ENCODE results near the gene RPS19.

RPS19 gene

DNA sequence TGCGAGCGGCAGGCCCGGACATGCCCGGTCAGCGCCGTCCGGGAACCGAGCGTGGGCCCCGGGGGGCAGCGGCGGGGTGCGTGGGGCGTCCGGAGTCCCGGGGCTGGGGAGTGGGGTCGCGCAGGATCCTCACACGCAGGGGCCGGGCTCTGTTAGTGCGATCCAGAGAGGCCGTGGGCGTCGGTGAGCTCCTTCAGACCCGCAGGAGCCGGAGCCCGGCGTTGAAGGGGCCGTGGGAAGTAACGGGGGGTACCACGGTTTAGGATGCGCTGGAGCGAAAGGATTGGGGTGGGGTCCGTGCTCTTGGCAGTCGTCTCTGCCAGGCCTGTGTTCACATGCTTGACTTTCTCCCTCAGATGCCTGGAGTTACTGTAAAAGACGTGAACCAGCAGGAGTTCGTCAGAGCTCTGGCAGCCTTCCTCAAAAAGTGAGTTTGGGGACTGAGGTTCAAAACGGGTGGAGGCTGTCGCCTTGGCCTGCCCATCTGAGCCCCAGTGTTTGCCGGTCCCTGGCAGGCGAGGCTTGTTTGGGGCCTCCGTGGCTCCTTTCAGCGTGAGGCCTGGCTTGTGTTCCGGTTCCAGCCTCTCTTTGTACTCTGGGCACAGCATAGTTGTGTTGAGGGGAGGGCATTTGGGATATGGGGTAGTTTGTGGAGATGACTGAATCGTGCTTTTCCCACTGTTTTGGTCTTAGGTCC is 512 bp downstream of the RPS19 start:
- H3K4me3 ChIP-seq (ENCODE audit: low read depth in 1 of 2, low read length in 2 of 2): peak overlapping the region; percentile 84 to 87
- H3K27me3 ChIP-seq (ENCODE audit: low read depth, low read length): no peaks in the 10 kb centered on the region
- H3K27ac ChIP-seq (ENCODE audit: low read length): peak overlapping the region; percentile 98
- H3K36me3 ChIP-seq (ENCODE audit: control insufficient read depth in 1 of 2, insufficient read depth in 2 of 2, low read length in 2 of 2): peaks cover 38 to 45% of the 10 kb centered on the region in 2 donors
- H3K4me1 ChIP-seq (ENCODE audit: control insufficient read depth in 1 of 2, insufficient read depth in 2 of 2, low read length in 2 of 2): peaks cover 22 to 32% of the 10 kb centered on the region in 2 donors
- H3K9me3 ChIP-seq (ENCODE audit: control insufficient read depth in 1 of 2, low read length in 2 of 2): no peaks in the 10 kb centered on the region

DNA sequence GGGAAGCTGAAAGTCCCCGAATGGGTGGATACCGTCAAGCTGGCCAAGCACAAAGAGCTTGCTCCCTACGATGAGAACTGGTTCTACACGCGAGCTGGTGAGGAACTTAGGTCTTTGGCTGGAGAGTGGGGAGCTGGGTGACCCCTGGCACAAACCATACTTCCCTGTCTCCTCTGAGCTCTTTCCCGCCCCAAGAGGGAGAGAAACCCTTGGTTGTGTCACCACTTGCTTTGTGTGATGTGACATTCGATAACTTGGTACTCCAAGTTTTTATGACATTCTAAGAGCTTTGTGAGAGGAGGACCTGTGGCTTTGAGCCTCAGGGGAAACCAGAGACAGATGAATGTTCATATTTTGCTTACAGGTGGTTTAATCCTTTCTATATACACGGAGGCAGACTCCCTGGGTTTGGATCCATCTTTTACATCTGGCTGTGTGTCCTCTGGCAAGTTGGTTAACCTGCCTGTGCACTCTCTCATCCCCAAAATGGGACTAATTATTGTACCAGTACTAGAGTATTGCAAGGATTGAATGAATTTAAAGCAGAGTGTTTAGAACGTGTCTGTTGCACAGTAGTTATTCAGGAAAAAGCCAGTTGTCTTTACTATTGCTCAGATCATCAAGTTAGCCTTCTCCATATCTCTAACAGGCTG is 1.2 kb downstream of the RPS19 start:
- H3K27me3 ChIP-seq (ENCODE audit: low read depth, low read length): no peaks in the 10 kb centered on the region
- H3K4me1 ChIP-seq (ENCODE audit: control insufficient read depth in 1 of 2, insufficient read depth in 2 of 2, low read length in 2 of 2): peaks cover 22 to 32% of the 10 kb centered on the region in 2 donors
- H3K27ac ChIP-seq (ENCODE audit: low read length): peak overlapping the region; percentile 98
- peaks cover 40 to 46% of the 10 kb centered on the region in 2 donors for H3K36me3 ChIP-seq (ENCODE audit: control insufficient read depth in 1 of 2, insufficient read depth in 2 of 2, low read length in 2 of 2)
- H3K9me3 ChIP-seq (ENCODE audit: control insufficient read depth in 1 of 2, low read length in 2 of 2): no peaks in the 10 kb centered on the region
- H3K4me3 ChIP-seq (ENCODE audit: low read depth in 1 of 2, low read length in 2 of 2): peak overlapping the region; percentile 84 to 87

DNA sequence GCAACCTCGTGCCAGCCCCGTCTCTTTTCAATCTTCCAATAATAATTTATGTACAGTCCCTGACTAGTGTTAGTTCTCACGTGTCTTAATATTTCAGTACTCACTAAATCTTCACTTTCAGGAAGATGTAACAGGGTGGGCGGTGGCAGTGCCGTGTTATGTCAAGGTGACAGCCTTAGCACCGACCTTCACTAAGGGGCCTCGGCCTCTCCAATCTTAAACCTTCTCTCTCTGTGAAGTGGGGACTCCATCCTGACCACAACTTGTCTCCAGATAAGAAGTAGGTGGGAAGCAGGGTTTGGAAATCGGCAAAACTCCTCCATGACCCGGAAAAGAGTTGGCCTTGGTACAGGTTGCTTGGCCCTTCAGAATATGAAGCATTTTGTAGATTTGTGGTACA is 1.8 kb downstream of the RPS19 start:
- Histone ChIP-seq H3K27ac (ENCODE audit: low read length) (peak overlapping the region; percentile 98), H3K9me3 (ENCODE audit: control insufficient read depth in 1 of 2, low read length in 2 of 2) (no peaks in the 10 kb centered on the region), H3K36me3 (ENCODE audit: control insufficient read depth in 1 of 2, insufficient read depth in 2 of 2, low read length in 2 of 2) (peaks cover 43 to 46% of the 10 kb centered on the region in 2 donors), H3K27me3 (ENCODE audit: low read depth, low read length) (no peaks in the 10 kb centered on the region), H3K4me3 (ENCODE audit: low read depth in 1 of 2, low read length in 2 of 2) (peak overlapping the region; percentile 84 to 87), H3K4me1 (ENCODE audit: control insufficient read depth in 1 of 2, insufficient read depth in 2 of 2, low read length in 2 of 2) (peaks cover 22 to 32% of the 10 kb centered on the region in 2 donors)

DNA sequence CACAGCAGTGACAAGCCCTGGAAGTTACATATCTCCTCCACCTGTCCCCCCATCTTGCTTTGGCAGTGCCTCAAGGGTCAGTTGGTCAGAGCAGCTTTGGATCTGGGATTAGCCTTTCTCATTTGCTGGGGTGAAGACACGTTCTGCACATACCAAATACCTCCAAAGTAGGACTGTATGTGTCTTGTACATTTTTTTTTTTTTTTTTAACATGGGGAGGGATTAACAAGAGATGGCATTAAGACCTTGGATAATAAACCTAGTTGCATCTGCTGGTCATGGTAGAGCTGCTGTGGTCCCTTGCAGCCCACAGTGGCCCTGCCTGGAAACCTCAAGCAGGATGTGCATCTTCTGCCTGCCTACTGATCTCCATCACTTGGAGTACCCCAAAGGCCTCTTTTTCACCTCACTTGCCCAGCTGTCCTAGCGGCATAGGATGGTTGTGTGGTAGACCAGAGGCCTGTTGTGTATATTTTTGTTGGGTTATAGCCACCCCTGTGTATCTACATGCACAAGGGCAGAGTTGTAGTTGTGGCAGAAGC is 2.5 kb downstream of the RPS19 start:
- H3K36me3 ChIP-seq (ENCODE audit: control insufficient read depth in 1 of 2, insufficient read depth in 2 of 2, low read length in 2 of 2): peaks cover 43 to 46% of the 10 kb centered on the region in 2 donors
- H3K9me3 ChIP-seq (ENCODE audit: control insufficient read depth in 1 of 2, low read length in 2 of 2): no peaks in the 10 kb centered on the region
- no peak overlapping the region for H3K4me3 ChIP-seq (ENCODE audit: low read depth in 1 of 2, low read length in 2 of 2)
- no peaks in the 10 kb centered on the region for H3K27me3 ChIP-seq (ENCODE audit: low read depth, low read length)
- peaks cover 22 to 32% of the 10 kb centered on the region in 2 donors for H3K4me1 ChIP-seq (ENCODE audit: control insufficient read depth in 1 of 2, insufficient read depth in 2 of 2, low read length in 2 of 2)
- H3K27ac ChIP-seq (ENCODE audit: low read length): peak overlapping the region; percentile 98

DNA sequence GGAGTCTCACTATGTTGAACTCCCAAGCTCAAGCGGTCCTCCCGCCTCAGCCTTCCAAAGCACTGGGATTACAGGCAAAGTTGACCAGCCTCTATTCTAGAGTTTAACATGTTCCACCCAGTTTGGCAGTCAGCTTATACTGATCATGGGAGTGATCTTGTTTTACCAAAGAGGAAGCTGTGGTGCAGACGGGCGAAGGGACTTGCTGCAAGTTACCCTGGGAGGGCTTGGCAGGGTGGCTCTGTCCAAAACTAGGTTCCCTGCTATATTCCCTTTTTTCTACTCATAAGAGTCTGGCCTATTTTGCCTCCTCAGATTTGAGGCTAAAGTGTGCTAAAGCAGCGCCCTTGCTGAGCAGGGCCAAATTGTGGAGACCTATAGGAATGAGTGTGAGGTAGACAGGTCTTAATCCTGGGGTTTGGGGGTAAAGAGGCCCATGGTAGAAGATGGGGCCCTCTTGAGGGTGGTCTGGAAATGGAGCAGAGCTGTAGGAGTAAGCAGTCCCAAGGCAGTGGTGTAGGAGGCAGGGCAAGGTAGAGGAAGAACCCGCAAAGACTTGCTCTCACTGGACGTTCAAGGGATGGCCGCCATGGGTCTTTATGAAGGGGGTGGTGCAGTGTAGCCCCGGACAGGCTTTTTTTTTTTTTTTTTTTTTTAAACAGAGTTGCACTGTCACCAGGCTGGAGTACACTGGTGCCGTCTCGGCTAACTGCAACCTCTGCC is 3.3 kb downstream of the RPS19 start:
- Histone ChIP-seq H3K27ac (ENCODE audit: low read length) (no peak overlapping the region), H3K36me3 (ENCODE audit: control insufficient read depth in 1 of 2, insufficient read depth in 2 of 2, low read length in 2 of 2) (peaks cover 50 to 52% of the 10 kb centered on the region in 2 donors), H3K4me3 (ENCODE audit: low read depth in 1 of 2, low read length in 2 of 2) (no peak overlapping the region), H3K4me1 (ENCODE audit: control insufficient read depth in 1 of 2, insufficient read depth in 2 of 2, low read length in 2 of 2) (peaks cover 27 to 37% of the 10 kb centered on the region in 2 donors), H3K27me3 (ENCODE audit: low read depth, low read length) (no peaks in the 10 kb centered on the region), H3K9me3 (ENCODE audit: control insufficient read depth in 1 of 2, low read length in 2 of 2) (no peaks in the 10 kb centered on the region)

DNA sequence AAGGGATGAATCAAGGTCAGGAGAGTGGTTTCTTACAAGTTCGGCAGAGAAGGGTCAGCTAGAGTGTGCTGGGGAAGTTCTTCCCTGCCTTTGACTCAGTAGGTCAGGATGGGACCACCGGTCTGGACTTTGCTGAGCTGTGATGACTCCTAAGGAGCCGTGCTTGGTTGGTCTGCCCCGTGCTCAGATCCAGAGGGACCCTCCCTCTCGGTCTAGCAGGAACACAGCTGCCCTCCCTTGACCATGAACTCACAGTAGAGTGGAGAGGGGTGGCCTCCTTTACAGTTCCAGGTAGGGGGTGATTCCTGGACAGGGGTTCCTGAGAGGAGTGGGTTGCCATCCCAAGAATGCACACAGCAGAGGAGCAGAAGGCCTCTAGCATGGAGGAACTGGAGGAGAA is 4.3 kb downstream of the RPS19 start:
- no peaks in the 10 kb centered on the region for H3K27me3 ChIP-seq (ENCODE audit: low read depth, low read length)
- H3K36me3 ChIP-seq (ENCODE audit: control insufficient read depth in 1 of 2, insufficient read depth in 2 of 2, low read length in 2 of 2): peaks cover 54 to 62% of the 10 kb centered on the region in 2 donors
- H3K27ac ChIP-seq (ENCODE audit: low read length): peak overlapping the region; percentile 6
- peaks cover 27 to 39% of the 10 kb centered on the region in 2 donors for H3K4me1 ChIP-seq (ENCODE audit: control insufficient read depth in 1 of 2, insufficient read depth in 2 of 2, low read length in 2 of 2)
- no peak overlapping the region for H3K4me3 ChIP-seq (ENCODE audit: low read depth in 1 of 2, low read length in 2 of 2)
- no peaks in the 10 kb centered on the region for H3K9me3 ChIP-seq (ENCODE audit: control insufficient read depth in 1 of 2, low read length in 2 of 2)

DNA sequence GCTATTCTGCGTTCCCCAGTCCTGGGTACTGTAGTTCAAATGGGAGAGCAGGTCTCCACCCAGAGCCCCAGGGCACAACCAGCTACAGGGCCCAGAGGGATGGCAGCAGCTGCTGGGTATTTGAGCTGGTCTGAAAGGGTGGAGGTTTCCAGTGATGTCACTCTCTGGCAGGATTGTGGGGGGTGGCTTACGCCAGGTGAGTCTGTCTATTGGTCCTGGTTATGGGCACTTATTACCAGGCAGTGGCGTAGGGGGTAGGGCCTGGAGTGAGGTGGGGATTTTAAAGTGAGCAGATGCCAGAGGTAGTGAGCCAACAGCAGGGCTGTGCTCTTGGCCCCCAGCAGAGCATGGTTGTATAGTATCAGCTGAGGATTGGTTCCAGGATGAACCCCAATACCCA is 6.2 kb downstream of the RPS19 start:
- Histone ChIP-seq H3K36me3 (ENCODE audit: control insufficient read depth in 1 of 2, insufficient read depth in 2 of 2, low read length in 2 of 2) (peaks cover 60 to 71% of the 10 kb centered on the region in 2 donors), H3K4me3 (ENCODE audit: low read depth in 1 of 2, low read length in 2 of 2) (no peak overlapping the region), H3K4me1 (ENCODE audit: control insufficient read depth in 1 of 2, insufficient read depth in 2 of 2, low read length in 2 of 2) (peaks cover 25 to 29% of the 10 kb centered on the region in 2 donors), H3K27ac (ENCODE audit: low read length) (no peak overlapping the region), H3K27me3 (ENCODE audit: low read depth, low read length) (no peaks in the 10 kb centered on the region), H3K9me3 (ENCODE audit: control insufficient read depth in 1 of 2, low read length in 2 of 2) (no peaks in the 10 kb centered on the region)

DNA sequence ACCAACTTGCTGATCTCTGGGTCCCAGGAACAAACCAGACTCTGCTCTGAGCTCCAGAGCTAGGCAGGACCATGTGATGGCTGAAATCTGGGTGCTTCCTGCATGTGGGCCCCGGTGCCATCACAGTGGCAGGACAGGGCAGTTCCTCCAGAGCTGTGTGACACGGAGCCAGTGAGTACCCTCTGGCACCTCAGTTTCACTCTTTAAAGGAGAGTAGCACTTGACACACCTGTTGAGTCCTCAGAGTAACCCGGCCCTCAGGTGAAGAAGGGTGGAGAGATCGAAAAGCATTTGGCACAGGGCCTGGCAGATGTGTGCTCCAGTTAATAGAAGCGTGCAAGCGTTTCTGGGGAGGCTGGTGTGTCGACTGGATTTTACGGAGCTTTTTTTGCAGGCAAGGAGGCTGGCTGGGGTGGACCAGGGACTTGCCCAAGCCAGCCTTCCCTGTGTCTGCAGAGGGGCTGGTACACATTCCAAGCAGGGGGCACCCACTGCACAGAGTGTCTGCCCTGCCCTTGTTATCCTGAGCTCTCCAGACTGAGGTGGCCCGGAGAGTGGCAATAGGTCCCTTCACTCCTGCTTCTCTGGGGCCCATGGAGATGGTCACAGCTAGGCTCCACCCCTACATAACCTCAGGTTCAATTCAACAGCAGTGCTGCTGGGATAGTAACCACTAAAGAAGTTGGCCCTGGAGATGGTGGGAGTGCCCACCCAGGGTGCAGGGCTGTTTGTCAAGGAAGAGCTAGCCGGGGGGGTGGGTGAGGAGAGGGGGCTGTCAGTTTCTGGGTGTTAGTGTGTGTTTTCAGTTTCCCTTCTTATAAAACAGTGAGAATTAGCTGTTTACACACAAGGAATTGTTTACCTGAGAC is 8.3 kb downstream of the RPS19 start:
- Histone ChIP-seq H3K4me1 (ENCODE audit: control insufficient read depth in 1 of 2, insufficient read depth in 2 of 2, low read length in 2 of 2) (peaks cover 14 to 15% of the 10 kb centered on the region in 2 donors), H3K27ac (ENCODE audit: low read length) (no peak overlapping the region)

DNA sequence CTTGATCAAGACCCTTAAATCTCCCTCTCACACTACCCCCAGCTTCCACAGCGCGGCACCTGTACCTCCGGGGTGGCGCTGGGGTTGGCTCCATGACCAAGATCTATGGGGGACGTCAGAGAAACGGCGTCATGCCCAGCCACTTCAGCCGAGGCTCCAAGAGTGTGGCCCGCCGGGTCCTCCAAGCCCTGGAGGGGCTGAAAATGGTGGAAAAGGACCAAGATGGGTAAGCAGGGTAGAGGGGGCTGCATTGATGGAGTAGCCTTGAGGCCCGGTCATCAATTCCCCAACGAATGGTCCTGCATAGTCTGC is 8.9 kb downstream of the RPS19 start:
- H3K4me3 ChIP-seq (ENCODE audit: low read depth in 1 of 2, low read length in 2 of 2): no peak overlapping the region
- H3K9me3 ChIP-seq (ENCODE audit: control insufficient read depth in 1 of 2, low read length in 2 of 2): no peaks in the 10 kb centered on the region
- H3K36me3 ChIP-seq (ENCODE audit: control insufficient read depth in 1 of 2, insufficient read depth in 2 of 2, low read length in 2 of 2): peaks cover 45 to 54% of the 10 kb centered on the region in 2 donors
- H3K27ac ChIP-seq (ENCODE audit: low read length): no peak overlapping the region
- H3K27me3 ChIP-seq (ENCODE audit: low read depth, low read length): no peaks in the 10 kb centered on the region
- H3K4me1 ChIP-seq (ENCODE audit: control insufficient read depth in 1 of 2, insufficient read depth in 2 of 2, low read length in 2 of 2): peaks cover 13 to 14% of the 10 kb centered on the region in 2 donors

More for the DNA sequence above, 8.3 kb downstream of the RPS19 start:
- no peak overlapping the region for H3K4me3 ChIP-seq (ENCODE audit: low read depth in 1 of 2, low read length in 2 of 2)
- H3K9me3 ChIP-seq (ENCODE audit: control insufficient read depth in 1 of 2, low read length in 2 of 2): no peaks in the 10 kb centered on the region
- peaks cover 47 to 60% of the 10 kb centered on the region in 2 donors for H3K36me3 ChIP-seq (ENCODE audit: control insufficient read depth in 1 of 2, insufficient read depth in 2 of 2, low read length in 2 of 2)
- no peaks in the 10 kb centered on the region for H3K27me3 ChIP-seq (ENCODE audit: low read depth, low read length)

DNA sequence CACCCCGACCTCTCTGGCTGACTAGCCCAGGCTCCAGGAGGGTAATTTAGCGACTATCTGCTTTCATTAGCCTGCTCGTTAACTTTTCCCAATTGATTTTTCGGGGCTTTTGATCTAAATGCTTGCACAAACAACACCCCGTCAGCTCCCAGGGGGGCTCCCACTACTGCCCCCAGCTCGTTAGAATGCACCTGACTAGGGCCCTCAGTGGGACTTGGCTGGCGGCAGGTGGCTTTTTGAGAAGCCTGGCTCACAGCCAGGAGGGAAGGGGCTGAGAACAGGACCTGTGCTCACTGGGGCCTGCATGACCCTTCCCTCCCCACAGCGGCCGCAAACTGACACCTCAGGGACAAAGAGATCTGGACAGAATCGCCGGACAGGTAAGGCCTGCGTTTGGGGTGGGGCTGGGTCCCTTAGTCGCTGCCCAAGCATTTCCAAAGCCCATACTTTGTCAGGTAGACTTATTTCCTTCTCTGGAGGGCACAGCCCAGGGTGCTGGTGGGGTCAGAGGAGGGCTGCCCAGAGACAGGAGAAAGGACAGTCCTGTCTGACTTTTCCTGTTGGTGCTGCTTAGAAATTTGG is 9.4 kb downstream of the RPS19 start:
- H3K9me3 ChIP-seq (ENCODE audit: control insufficient read depth in 1 of 2, low read length in 2 of 2): no peaks in the 10 kb centered on the region
- peaks cover 11 to 13% of the 10 kb centered on the region in 2 donors for H3K4me1 ChIP-seq (ENCODE audit: control insufficient read depth in 1 of 2, insufficient read depth in 2 of 2, low read length in 2 of 2)
- no peak overlapping the region for H3K27ac ChIP-seq (ENCODE audit: low read length)
- H3K27me3 ChIP-seq (ENCODE audit: low read depth, low read length): no peaks in the 10 kb centered on the region
- peaks cover 39 to 49% of the 10 kb centered on the region in 2 donors for H3K36me3 ChIP-seq (ENCODE audit: control insufficient read depth in 1 of 2, insufficient read depth in 2 of 2, low read length in 2 of 2)
- no peak overlapping the region for H3K4me3 ChIP-seq (ENCODE audit: low read depth in 1 of 2, low read length in 2 of 2)

All from muscle layer of duodenum (tissue), 2 donors.